Activated naive CD4-positive, alpha-beta T cell treated with anti-CD3 and anti-CD28 coated beads, Interleukin-2, amount 10 ng/mL, durations not matched to agents 7 days and 5 days (primary cell): Measurements from ENCODE around the gene PNMA1.
A peak's percentile ranks its signal among the peaks of the same experiment; 100 is the strongest.
"Not testable (repeated sequence)": the region's sequence is repeated elsewhere in the genome, so short reads cannot be mapped to it uniquely, and the experiment has no call there.

Experiments
- CTCF ChIA-PET: fragments of 350-600 bp; sonication (Branson Sonifier 250); formaldehyde crosslinking; loops from one replicate; lab custom pipeline; 2021; ENCODE audit warnings: antibody characterized with exemption; lab: Charles Lee
- DNase-seq: peaks from one replicate; pipeline ENCODE4 v3.0.0-alpha.2; 2020
- H3K27ac Mint-ChIP-seq: one replicate; pipeline ENCODE4 v1.8.0; 2021; ENCODE audit warnings: mild to moderate bottlenecking, moderate library complexity, mixed read lengths
- H3K27me3 Mint-ChIP-seq: one replicate; pipeline ENCODE4 v1.8.0; 2021; ENCODE audit warnings: mild to moderate bottlenecking, mixed read lengths
- H3K36me3 Mint-ChIP-seq: one replicate; pipeline ENCODE4 v1.8.0; 2021; ENCODE audit warnings: mixed read lengths
- H3K4me1 Mint-ChIP-seq: one replicate; pipeline ENCODE4 v1.8.0; 2021; ENCODE audit warnings: mixed read lengths
- H3K4me3 Mint-ChIP-seq: one replicate; pipeline ENCODE4 v1.8.0; 2021; ENCODE audit warnings: mild to moderate bottlenecking, moderate library complexity, mixed read lengths
- H3K9me3 Mint-ChIP-seq: one replicate; pipeline ENCODE4 v1.8.0; 2021; ENCODE audit warnings: mixed read lengths

PNMA1 gene

GRCh38 chr14:73713206-73713802 is 880 bp downstream of the PNMA1 start:
- peaks cover 34% of the 10 kb centered on the region for H3K4me1 Mint-ChIP-seq
- DNase-seq = no peak
- CTCF ChIA-PET = interaction anchor here (0.8 to 0.9 kb wide), 2 partner anchors 16 to 146 kb away, joined by 3 read pairs; no protein-coding TSS in a partner anchor
- H3K27ac Mint-ChIP-seq = peak overlapping the region; percentile 97
- H3K36me3 Mint-ChIP-seq = peaks cover 29% of the 10 kb centered on the region
- no peaks in the 10 kb centered on the region for H3K9me3 Mint-ChIP-seq
- no peaks in the 10 kb centered on the region for H3K27me3 Mint-ChIP-seq
- H3K4me3 Mint-ChIP-seq = peak overlapping the region; percentile 86

DNA sequence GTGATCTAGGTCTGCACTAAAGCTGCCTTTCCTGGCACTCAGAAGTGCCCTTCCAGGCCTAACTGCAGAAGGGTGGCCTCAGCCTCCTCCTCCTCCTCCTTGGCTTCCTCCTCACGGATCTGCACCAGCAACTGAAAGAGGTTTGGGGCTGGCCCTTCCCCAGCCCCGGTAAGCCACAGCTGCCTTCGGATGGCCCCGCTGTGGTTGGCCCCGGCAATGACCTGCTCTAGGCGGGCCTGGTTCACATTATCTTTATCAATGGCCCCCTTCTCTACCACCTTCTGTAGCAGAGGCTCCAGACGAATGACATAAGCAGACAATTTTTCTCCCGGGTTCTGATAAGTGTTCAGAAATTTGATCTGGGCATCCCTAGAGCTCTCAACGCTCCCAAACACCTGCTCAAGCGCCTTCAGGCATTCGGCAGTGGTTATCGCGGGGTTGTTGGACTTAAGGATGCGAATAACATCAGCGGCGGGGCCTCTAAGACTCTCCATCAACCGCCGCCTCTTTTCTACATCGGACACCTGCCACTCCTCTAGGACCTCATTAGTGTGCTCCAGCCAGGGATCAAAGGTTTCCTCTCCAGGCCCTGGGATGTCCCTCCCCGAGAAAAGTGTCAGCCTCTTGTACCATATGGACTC is 1.5 kb downstream of the PNMA1 start:
- H3K4me3 Mint-ChIP-seq = peak overlapping the region; percentile 86
- no peaks in the 10 kb centered on the region for H3K27me3 Mint-ChIP-seq
- CTCF ChIA-PET = interaction anchor here (0.7 to 1.1 kb wide), 5 partner anchors 16 to 145 kb away, joined by 3 to 6 read pairs (median 3); partner anchors contain the start of gene ACOT2
- H3K36me3 Mint-ChIP-seq = peaks cover 23% of the 10 kb centered on the region
- H3K9me3 Mint-ChIP-seq = no peaks in the 10 kb centered on the region
- H3K4me1 Mint-ChIP-seq = peaks cover 34% of the 10 kb centered on the region
- H3K27ac Mint-ChIP-seq = peak overlapping the region; percentile 97
- DNase-seq = peak; percentile 55

DNA sequence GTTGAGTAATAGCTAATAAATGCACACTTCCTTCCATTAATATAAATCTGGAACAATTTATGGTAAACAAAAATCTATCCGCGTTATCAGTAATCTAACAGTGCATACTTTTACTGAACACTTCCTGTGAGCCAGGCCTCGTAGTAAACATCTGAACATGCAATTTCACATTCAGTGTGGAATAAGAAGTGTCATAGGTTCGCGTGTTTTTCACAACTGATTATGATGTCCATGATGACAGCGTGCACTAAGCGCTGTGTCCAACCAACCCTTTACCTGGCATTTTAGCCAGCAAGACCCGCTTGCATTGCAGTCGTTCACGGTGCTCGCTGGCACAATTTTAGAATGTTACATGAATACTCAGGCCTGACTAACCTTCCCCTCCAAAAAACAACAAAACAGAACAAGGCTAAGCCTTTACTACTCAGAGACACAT is 2.1 kb downstream of the PNMA1 start:
- Mint-ChIP-seq H3K4me1 (peaks cover 34% of the 10 kb centered on the region), H3K27ac (peak overlapping the region; percentile 97), H3K36me3 (peaks cover 22% of the 10 kb centered on the region), H3K27me3 (no peaks in the 10 kb centered on the region), H3K4me3 (peak overlapping the region; percentile 86), H3K9me3 (no peaks in the 10 kb centered on the region)
- CTCF ChIA-PET = interaction anchor here (0.7 to 1.2 kb wide), 5 partner anchors 11 to 143 kb away, joined by 3 to 6 read pairs (median 3); partner anchors contain the start of gene ACOT2
- DNase-seq = no peak

GRCh38 chr14:73710737-73711136 is 3.4 kb downstream of the PNMA1 start:
- H3K4me1 Mint-ChIP-seq = peaks cover 32% of the 10 kb centered on the region
- no peak overlapping the region for H3K27ac Mint-ChIP-seq
- CTCF ChIA-PET = interaction anchor here (1.2 kb wide), 1 partner anchor 119 kb away, joined by 3 read pairs; no protein-coding TSS in a partner anchor
- DNase-seq = no peak
- no peak overlapping the region for H3K4me3 Mint-ChIP-seq
- H3K9me3 Mint-ChIP-seq = no peaks in the 10 kb centered on the region
- no peaks in the 10 kb centered on the region for H3K27me3 Mint-ChIP-seq
- peaks cover 18% of the 10 kb centered on the region for H3K36me3 Mint-ChIP-seq

- Mint-ChIP-seq H3K27ac (no peak overlapping the region), H3K36me3 (peaks cover 15% of the 10 kb centered on the region), H3K4me3 (no peak overlapping the region), H3K27me3 (no peaks in the 10 kb centered on the region), H3K9me3 (no peaks in the 10 kb centered on the region), H3K4me1 (peaks cover 29% of the 10 kb centered on the region)
- DNase-seq = no peak
- CTCF ChIA-PET = no interaction called here
Measured at GRCh38 chr14:73709904-73710469, 4.2 kb downstream of the PNMA1 start.

DNA sequence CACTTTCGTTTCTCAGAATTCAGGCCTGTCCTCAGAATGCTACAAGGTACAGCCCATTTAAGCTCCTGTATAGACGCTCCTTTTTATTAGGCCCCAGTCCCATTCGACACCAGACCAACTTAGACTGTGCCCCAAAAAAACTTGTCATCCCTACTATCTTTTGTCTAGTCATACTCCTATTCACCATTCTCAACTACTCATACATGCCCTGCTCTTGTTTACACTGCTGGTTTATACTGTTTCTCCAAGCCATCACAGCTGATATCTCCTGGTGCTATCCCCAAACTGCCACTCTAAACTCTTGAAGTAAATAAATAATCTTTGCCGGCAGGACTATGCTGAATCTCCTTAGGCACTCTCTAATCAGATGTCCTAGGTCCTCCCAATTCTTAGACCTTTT is 6.1 kb downstream of the PNMA1 start:
- CTCF ChIA-PET, H3K9me3 Mint-ChIP-seq, H3K36me3 Mint-ChIP-seq, H3K4me3 Mint-ChIP-seq, H3K27me3 Mint-ChIP-seq, DNase-seq, H3K27ac Mint-ChIP-seq: not testable (repeated sequence)
- H3K4me1 Mint-ChIP-seq = peaks cover 18% of the 10 kb centered on the region

DNA sequence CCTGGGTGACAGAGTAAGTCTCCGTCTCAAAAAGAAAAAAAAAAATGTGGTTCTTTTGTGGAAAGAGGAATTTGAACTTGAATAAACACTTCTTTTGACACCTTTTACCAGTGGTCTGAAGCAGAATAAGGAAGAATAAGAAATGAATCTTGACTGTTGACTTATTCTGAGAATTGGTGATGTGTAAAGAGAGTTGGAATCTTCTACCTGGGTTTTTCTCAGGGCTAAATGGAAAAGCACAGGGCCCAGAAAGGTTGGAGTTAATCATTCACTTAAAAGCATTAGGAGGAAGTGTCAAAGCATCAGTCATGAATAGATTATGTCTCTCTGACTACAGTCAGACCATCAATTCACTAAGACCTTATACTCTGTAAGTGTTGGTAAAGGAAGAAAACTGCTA is 13.9 kb downstream of the PNMA1 start:
- Mint-ChIP-seq H3K27ac (no peak overlapping the region), H3K36me3 (no peaks in the 10 kb centered on the region), H3K4me3 (no peak overlapping the region), H3K4me1 (peaks cover 10% of the 10 kb centered on the region), H3K9me3 (no peaks in the 10 kb centered on the region), H3K27me3 (no peaks in the 10 kb centered on the region)
- no peak for DNase-seq
- CTCF ChIA-PET = interaction anchor here (1.6 kb wide), 1 partner anchor 11 kb away, joined by 3 read pairs; no protein-coding TSS in a partner anchor

- no peak for DNase-seq
- Mint-ChIP-seq H3K4me3 (no peak overlapping the region), H3K9me3 (no peaks in the 10 kb centered on the region), H3K27ac (no peak overlapping the region), H3K4me1 (peaks cover 10% of the 10 kb centered on the region), H3K27me3 (no peaks in the 10 kb centered on the region), H3K36me3 (peaks cover 2% of the 10 kb centered on the region)
- CTCF ChIA-PET = no interaction called here
Measured at GRCh38 chr14:73696466-73697400, 17.5 kb downstream of the PNMA1 start.

GRCh38 chr14:73695997-73696396 is 18.2 kb downstream of the PNMA1 start:
- no peak for DNase-seq
- Mint-ChIP-seq H3K27ac (no peak overlapping the region), H3K27me3 (no peaks in the 10 kb centered on the region), H3K4me1 (peaks cover 10% of the 10 kb centered on the region), H3K4me3 (no peak overlapping the region), H3K36me3 (peaks cover 2% of the 10 kb centered on the region), H3K9me3 (no peaks in the 10 kb centered on the region)
- CTCF ChIA-PET = no interaction called here

GRCh38 chr14:73695082-73695481 is 19.1 kb downstream of the PNMA1 start:
- CTCF ChIA-PET = no interaction called here
- Mint-ChIP-seq H3K36me3 (peaks cover 2% of the 10 kb centered on the region), H3K27ac (no peak overlapping the region), H3K27me3 (no peaks in the 10 kb centered on the region), H3K9me3 (no peaks in the 10 kb centered on the region), H3K4me3 (no peak overlapping the region), H3K4me1 (peaks cover 10% of the 10 kb centered on the region)
- DNase-seq = no peak

GRCh38 chr14:73694083-73694482 is 20.1 kb downstream of the PNMA1 start:
- Mint-ChIP-seq H3K36me3 (peaks cover 2% of the 10 kb centered on the region), H3K4me1 (peaks cover 10% of the 10 kb centered on the region), H3K4me3 (no peak overlapping the region), H3K27ac (no peak overlapping the region), H3K27me3 (no peaks in the 10 kb centered on the region), H3K9me3 (no peaks in the 10 kb centered on the region)
- DNase-seq = no peak
- CTCF ChIA-PET = interaction anchor here (0.9 kb wide), 1 partner anchor 9 kb away, joined by 3 read pairs; no protein-coding TSS in a partner anchor

GRCh38 chr14:73686901-73687300 is 27.3 kb downstream of the PNMA1 start:
- Mint-ChIP-seq H3K4me3 (no peak overlapping the region), H3K36me3 (no peaks in the 10 kb centered on the region), H3K27ac (no peak overlapping the region), H3K9me3 (no peaks in the 10 kb centered on the region), H3K27me3 (no peaks in the 10 kb centered on the region), H3K4me1 (no peaks in the 10 kb centered on the region)
- no peak for DNase-seq
- CTCF ChIA-PET = interaction anchor here (1.0 kb wide), 1 partner anchor 19 kb away, joined by 3 read pairs; no protein-coding TSS in a partner anchor

DNA sequence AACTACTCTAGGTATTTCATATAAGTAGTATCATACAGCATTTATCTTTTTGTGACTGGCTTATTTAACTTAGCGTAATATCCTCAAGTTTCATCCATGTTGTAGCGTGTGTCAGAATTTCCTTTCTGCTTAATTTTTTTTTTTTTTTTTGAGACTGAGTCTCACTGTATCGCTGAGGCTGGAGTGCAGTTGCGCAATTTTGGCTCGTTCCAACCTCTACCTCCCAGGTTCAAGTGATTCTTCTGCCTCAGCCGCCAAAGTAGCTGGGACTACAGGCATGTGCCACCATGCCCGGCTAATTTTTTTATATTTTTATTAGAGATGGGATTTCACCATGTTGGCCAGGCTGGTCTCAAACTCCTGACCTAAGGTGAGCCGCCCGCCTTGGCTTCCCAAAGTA is 28.9 kb downstream of the PNMA1 start:
- no peaks in the 10 kb centered on the region for H3K4me1 Mint-ChIP-seq
- H3K27me3 Mint-ChIP-seq = no peaks in the 10 kb centered on the region
- H3K9me3 Mint-ChIP-seq = no peaks in the 10 kb centered on the region

More for the DNA sequence above, 28.9 kb downstream of the PNMA1 start:
- CTCF ChIA-PET = interaction anchor here (1.0 kb wide), 1 partner anchor 8 kb away, joined by 3 read pairs; no protein-coding TSS in a partner anchor
- no peak for DNase-seq
- H3K36me3 Mint-ChIP-seq = no peaks in the 10 kb centered on the region
- H3K4me3 Mint-ChIP-seq = no peak overlapping the region
- H3K27ac Mint-ChIP-seq = no peak overlapping the region
